ENCODE results near the gene MATN3.

Gene MATN3

GRCh38 chr2:20037660-20038059 lies 25.2 kb upstream of the MATN3 start:
- DNase-seq (ENCODE audit: low read depth in 2 of 2), result no peak

- DNase-seq (ENCODE audit: low read depth in 2 of 2), result no peak
These were observed 23.6 kb upstream of the MATN3 start for GRCh38 chr2:20035955-20036666.

GRCh38 chr2:20034821-20035220 lies 22.4 kb upstream of the MATN3 start:
- DNase-seq (ENCODE audit: low read depth in 2 of 2), result no peak

- DNase-seq (ENCODE audit: low read depth in 2 of 2), result no peak
These were observed 21.8 kb upstream of the MATN3 start for GRCh38 chr2:20034218-20034617.

- no peak for DNase-seq (ENCODE audit: low read depth in 2 of 2)
These were observed 20.9 kb upstream of the MATN3 start for GRCh38 chr2:20033322-20033721.

GRCh38 chr2:20030224-20030623 lies 17.8 kb upstream of the MATN3 start:
- DNase-seq (ENCODE audit: low read depth in 2 of 2), result no peak

- DNase-seq (ENCODE audit: low read depth in 2 of 2), result no peak
These were observed 15.4 kb upstream of the MATN3 start for GRCh38 chr2:20027705-20028434.

- no peak for DNase-seq (ENCODE audit: low read depth in 2 of 2)
These were observed 14.8 kb upstream of the MATN3 start for GRCh38 chr2:20027260-20027677.

- no peak for DNase-seq (ENCODE audit: low read depth in 2 of 2)
These were observed 12.8 kb upstream of the MATN3 start for GRCh38 chr2:20025065-20025786.

GRCh38 chr2:20023688-20024087 lies 11.2 kb upstream of the MATN3 start:
- DNase-seq (ENCODE audit: low read depth in 2 of 2), result no peak

GRCh38 chr2:20021405-20022009 lies 9.0 kb upstream of the MATN3 start:
- no peak for DNase-seq (ENCODE audit: low read depth in 2 of 2)

- DNase-seq (ENCODE audit: low read depth in 2 of 2), result no peak
These were observed 7.3 kb upstream of the MATN3 start for GRCh38 chr2:20019747-20020146.

- DNase-seq (ENCODE audit: low read depth in 2 of 2), result no peak
These were observed 6.2 kb upstream of the MATN3 start for GRCh38 chr2:20018601-20019152.

- DNase-seq (ENCODE audit: low read depth in 2 of 2), result no peak
These were observed 3.9 kb upstream of the MATN3 start for GRCh38 chr2:20016346-20016745.

GRCh38 chr2:20015482-20016083 lies 3.1 kb upstream of the MATN3 start:
- no peak for DNase-seq (ENCODE audit: low read depth in 2 of 2)

- no peak for DNase-seq (ENCODE audit: low read depth in 2 of 2)
These were observed 820 bp upstream of the MATN3 start for GRCh38 chr2:20013126-20013849.

GRCh38 chr2:20012032-20012281 lies 511 bp downstream of the MATN3 start:
- DNase-seq (ENCODE audit: low read depth in 2 of 2), result no peak

- no peak for DNase-seq (ENCODE audit: low read depth in 2 of 2)
These were observed 1.0 kb downstream of the MATN3 start for GRCh38 chr2:20011276-20012031.

GRCh38 chr2:20008703-20009102 lies 3.8 kb downstream of the MATN3 start:
- no peak for DNase-seq (ENCODE audit: low read depth in 2 of 2)

- no peak for DNase-seq (ENCODE audit: low read depth in 2 of 2)
These were observed 6.5 kb downstream of the MATN3 start for GRCh38 chr2:20005891-20006470.
